Fibroblast of skin of abdomen (primary cell): ENCODE measurements around the gene RAPGEF5.
A peak's percentile ranks its signal among the peaks of the same experiment; 100 is the strongest.

Source experiments
- DNase-seq: peaks from one replicate; pipeline ENCODE4 v3.0.0-alpha.2; 2013

The RAPGEF5 gene

GRCh38 chr7:22185559-22185958 lies 171.4 kb downstream of the RAPGEF5 start:
- no peak for DNase-seq

- no peak for DNase-seq
Observed at GRCh38 chr7:22184549-22185199, 172.3 kb downstream of the RAPGEF5 start.

- no peak for DNase-seq
Observed at GRCh38 chr7:22183522-22184280, 173.3 kb downstream of the RAPGEF5 start.

GRCh38 chr7:22182149-22182548 lies 174.8 kb downstream of the RAPGEF5 start:
- no peak for DNase-seq

- DNase-seq, result no peak
Observed at GRCh38 chr7:22181663-22182062, 175.3 kb downstream of the RAPGEF5 start.

- DNase-seq, result no peak
Observed at GRCh38 chr7:22179442-22179879, 177.5 kb downstream of the RAPGEF5 start.

GRCh38 chr7:22178735-22179134 lies 178.2 kb downstream of the RAPGEF5 start:
- DNase-seq, result no peak

GRCh38 chr7:22176791-22177412 lies 180.1 kb downstream of the RAPGEF5 start:
- no peak for DNase-seq

GRCh38 chr7:22174574-22174953 lies 182.4 kb downstream of the RAPGEF5 start:
- DNase-seq, result no peak

- DNase-seq, result no peak
Observed at GRCh38 chr7:22173685-22174573, 183.0 kb downstream of the RAPGEF5 start.

- DNase-seq, result no peak
Observed at GRCh38 chr7:22168129-22168634, 188.8 kb downstream of the RAPGEF5 start.

- DNase-seq, result no peak
Observed at GRCh38 chr7:22167482-22167881, 189.5 kb downstream of the RAPGEF5 start.

GRCh38 chr7:22166928-22167327 lies 190.0 kb downstream of the RAPGEF5 start:
- DNase-seq, result no peak

- DNase-seq, result no peak
Observed at GRCh38 chr7:22159341-22159740, 197.6 kb downstream of the RAPGEF5 start.

GRCh38 chr7:22157552-22157951 lies 199.4 kb downstream of the RAPGEF5 start:
- DNase-seq, result no peak

GRCh38 chr7:22156205-22156604 lies 200.7 kb downstream of the RAPGEF5 start:
- DNase-seq, result peak; percentile 44

GRCh38 chr7:22154143-22154529 lies 202.8 kb downstream of the RAPGEF5 start:
- no peak for DNase-seq

GRCh38 chr7:22153432-22154142 lies 203.4 kb downstream of the RAPGEF5 start:
- DNase-seq, result no peak

- DNase-seq, result no peak
Observed at GRCh38 chr7:22152690-22153089, 204.3 kb downstream of the RAPGEF5 start.

GRCh38 chr7:22151901-22152300 lies 205.1 kb downstream of the RAPGEF5 start:
- no peak for DNase-seq

- no peak for DNase-seq
Observed at GRCh38 chr7:22150221-22150620, 206.7 kb downstream of the RAPGEF5 start.

- DNase-seq, result no peak
Observed at GRCh38 chr7:22147868-22148267, 209.1 kb downstream of the RAPGEF5 start.
